ENCODE data around the gene ECSIT.

The ECSIT gene

GRCh38 chr19:11558881-11559828 lies 30.2 kb upstream of the ECSIT start, which contains the start of gene ELOF1:
Gene ELOF1 (minus strand): TSS chr19:11559230. CDS start chr19:11554347, 4,883 bp downstream.
- peak; percentile 88 for ATAC-seq (replicated peaks)
- Mint-ChIP-seq H3K4me1 (peaks cover 52 to 71% of the 10 kb centered on the region in 2 donors), H3K36me3 (peaks cover 20 to 44% of the 10 kb centered on the region in 2 donors), H3K4me3 (peak within 1 kb of the TSS; percentile 92 to 97), H3K9me3 (no peaks in the 10 kb centered on the region), H3K27ac (peak within 1 kb of the TSS; percentile 99), H3K27me3 (no peaks in the 10 kb centered on the region)
- DNase-seq, result peak; percentile 97

- H3K27ac Mint-ChIP-seq, result peak overlapping the region; percentile 80
- ATAC-seq (replicated peaks) (no peak), DNase-seq (no peak)
- H3K9me3 Mint-ChIP-seq, result no peaks in the 10 kb centered on the region
- H3K27me3 Mint-ChIP-seq, result no peaks in the 10 kb centered on the region
- peaks cover 49 to 69% of the 10 kb centered on the region in 2 donors for H3K4me1 Mint-ChIP-seq
- H3K4me3 Mint-ChIP-seq, result peak overlapping the region; percentile 63 to 70
- H3K36me3 Mint-ChIP-seq, result peaks cover 35 to 56% of the 10 kb centered on the region in 2 donors
Observed at GRCh38 chr19:11556634-11557420, 27.9 kb upstream of the ECSIT start.

GRCh38 chr19:11555246-11555645 lies 26.3 kb upstream of the ECSIT start:
- peaks cover 41 to 65% of the 10 kb centered on the region in 2 donors for H3K36me3 Mint-ChIP-seq

GRCh38 chr19:11554160-11554559 lies 25.2 kb upstream of the ECSIT start:
- DNase-seq (no peak), ATAC-seq (replicated peaks) (peak; percentile 17 to 18)
- Mint-ChIP-seq H3K27ac (peak overlapping the region; percentile 87), H3K27me3 (no peaks in the 10 kb centered on the region), H3K4me1 (peaks cover 38 to 53% of the 10 kb centered on the region in 2 donors), H3K36me3 (peaks cover 41 to 63% of the 10 kb centered on the region in 2 donors), H3K4me3 (peak overlapping the region; percentile 6 to 55), H3K9me3 (no peaks in the 10 kb centered on the region)

More at GRCh38 chr19:11555246-11555645, 26.3 kb upstream of the ECSIT start:
- ATAC-seq (replicated peaks) (no peak), DNase-seq (no peak)
- H3K9me3 Mint-ChIP-seq, result no peaks in the 10 kb centered on the region
- peaks cover 43 to 59% of the 10 kb centered on the region in 2 donors for H3K4me1 Mint-ChIP-seq
- H3K27ac Mint-ChIP-seq, result peak overlapping the region; percentile 65
- H3K27me3 Mint-ChIP-seq, result no peaks in the 10 kb centered on the region
- peak overlapping the region in 1 of 2 donors; percentile 59 for H3K4me3 Mint-ChIP-seq

- Mint-ChIP-seq H3K4me3 (no peak overlapping the region), H3K4me1 (peaks cover 29 to 45% of the 10 kb centered on the region in 2 donors), H3K9me3 (no peaks in the 10 kb centered on the region), H3K27ac (peak overlapping the region; percentile 73), H3K36me3 (peaks cover 41 to 57% of the 10 kb centered on the region in 2 donors), H3K27me3 (no peaks in the 10 kb centered on the region)
- DNase-seq (no peak), ATAC-seq (replicated peaks) (no peak)
Observed at GRCh38 chr19:11552666-11553372, 23.9 kb upstream of the ECSIT start.

GRCh38 chr19:11551603-11552235 lies 22.8 kb upstream of the ECSIT start:
- no peak for DNase-seq
- peaks cover 37 to 51% of the 10 kb centered on the region in 2 donors for H3K36me3 Mint-ChIP-seq
- peaks cover 23 to 35% of the 10 kb centered on the region in 2 donors for H3K4me1 Mint-ChIP-seq
- peak; percentile 42 to 50 for ATAC-seq (replicated peaks)
- no peaks in the 10 kb centered on the region for H3K27me3 Mint-ChIP-seq
- H3K27ac Mint-ChIP-seq, result no peak overlapping the region
- no peaks in the 10 kb centered on the region for H3K9me3 Mint-ChIP-seq
- H3K4me3 Mint-ChIP-seq, result no peak overlapping the region

- no peak for ATAC-seq (replicated peaks)
- Mint-ChIP-seq H3K9me3 (no peaks in the 10 kb centered on the region), H3K27ac (no peak overlapping the region), H3K4me3 (peak overlapping the region in 1 of 2 donors; percentile 29), H3K27me3 (peaks cover under 1 to 3% of the 10 kb centered on the region in 2 donors), H3K4me1 (peaks cover 12 to 21% of the 10 kb centered on the region in 2 donors), H3K36me3 (peaks cover 26 to 38% of the 10 kb centered on the region in 2 donors)
- no peak for DNase-seq
Observed at GRCh38 chr19:11550265-11550664, 21.3 kb upstream of the ECSIT start.

- Mint-ChIP-seq H3K27ac (no peak overlapping the region), H3K27me3 (peaks cover 4 to 8% of the 10 kb centered on the region in 2 donors), H3K4me1 (peaks cover 11 to 19% of the 10 kb centered on the region in 2 donors), H3K4me3 (no peak overlapping the region), H3K9me3 (no peaks in the 10 kb centered on the region), H3K36me3 (peaks cover 26 to 37% of the 10 kb centered on the region in 2 donors)
- DNase-seq (no peak), ATAC-seq (replicated peaks) (no peak)
Observed at GRCh38 chr19:11549386-11549953, 20.5 kb upstream of the ECSIT start.

- no peak for DNase-seq
- H3K9me3 Mint-ChIP-seq, result no peaks in the 10 kb centered on the region
- peaks cover 6 to 8% of the 10 kb centered on the region in 2 donors for H3K4me1 Mint-ChIP-seq
- no peak for ATAC-seq (replicated peaks)
- peaks cover 17 to 24% of the 10 kb centered on the region in 2 donors for H3K36me3 Mint-ChIP-seq
- H3K27me3 Mint-ChIP-seq, result peaks cover 4 to 13% of the 10 kb centered on the region in 2 donors
- no peak overlapping the region for H3K4me3 Mint-ChIP-seq
- no peak overlapping the region for H3K27ac Mint-ChIP-seq
Observed at GRCh38 chr19:11547929-11548700, 19.2 kb upstream of the ECSIT start.

- DNase-seq, result no peak
- Mint-ChIP-seq H3K27ac (no peak overlapping the region), H3K4me1 (peaks cover 12 to 19% of the 10 kb centered on the region in 2 donors), H3K36me3 (no peaks in the 10 kb centered on the region), H3K4me3 (no peak overlapping the region), H3K9me3 (no peaks in the 10 kb centered on the region), H3K27me3 (peaks cover 27 to 35% of the 10 kb centered on the region in 2 donors)
- ATAC-seq (replicated peaks), result no peak
Observed at GRCh38 chr19:11541238-11541637, 12.3 kb upstream of the ECSIT start.

- ATAC-seq (replicated peaks), result no peak
- H3K27me3 Mint-ChIP-seq, result peaks cover 27 to 35% of the 10 kb centered on the region in 2 donors
- no peak for DNase-seq
- H3K9me3 Mint-ChIP-seq, result no peaks in the 10 kb centered on the region
- no peaks in the 10 kb centered on the region for H3K36me3 Mint-ChIP-seq
- H3K27ac Mint-ChIP-seq, result no peak overlapping the region
- peaks cover 13 to 22% of the 10 kb centered on the region in 2 donors for H3K4me1 Mint-ChIP-seq
- no peak overlapping the region for H3K4me3 Mint-ChIP-seq
Observed at GRCh38 chr19:11540645-11541044, 11.7 kb upstream of the ECSIT start.

- no peak overlapping the region for H3K4me3 Mint-ChIP-seq
Observed at GRCh38 chr19:11539495-11540365, 10.8 kb upstream of the ECSIT start.

More at GRCh38 chr19:11539495-11540365, 10.8 kb upstream of the ECSIT start:
- Mint-ChIP-seq H3K9me3 (no peaks in the 10 kb centered on the region), H3K27me3 (peaks cover 23 to 28% of the 10 kb centered on the region in 2 donors), H3K4me1 (peaks cover 19 to 31% of the 10 kb centered on the region in 2 donors), H3K36me3 (no peaks in the 10 kb centered on the region), H3K27ac (no peak overlapping the region)
- DNase-seq, result no peak
- no peak for ATAC-seq (replicated peaks)

All from stimulated activated naive B cell treated with anti-CD40 and anti-IgM and Interleukin-4, amounts not matched to agents 10 μg/mL and 1 μg/mL and 100 μg/mL, for 72 hours (primary cell).